LNCaP clone FGC (cell line): ENCODE measurements around the gene NIM1K.

Source experiments
- DNase-seq: peaks from one replicate; pipeline ENCODE4 v3.0.0-alpha.2; 2011; ENCODE audit warnings: low read depth
- H3K4me3 ChIP-seq: 2 replicates; pipeline ENCODE4 v1.5.1; 2011; ENCODE audit warnings: mild to moderate bottlenecking, low read depth, low read length, control low read depth
- CTCF ChIP-seq: IDR thresholded peaks from 2 replicates; pipeline ENCODE4 v1.5.1; 2012; ENCODE audit warnings: mild to moderate bottlenecking; ENCODE audit not compliant: control insufficient read depth, insufficient read depth; ENCODE audit errors: extremely low read depth

The NIM1K gene

GRCh38 chr5:43202380-43202779, 10.4 kb downstream of the NIM1K start:
- DNase-seq = no peak
- TF ChIP-seq CTCF = no peak

GRCh38 chr5:43203373-43203772, 11.3 kb downstream of the NIM1K start:
- TF ChIP-seq CTCF = peak; percentile 33; the same call in 1 of the 2 replicates
- H3K4me3 ChIP-seq = no peak overlapping the region
- peak; percentile 41 for DNase-seq

More at GRCh38 chr5:43202380-43202779, 10.4 kb downstream of the NIM1K start:
- no peak overlapping the region for H3K4me3 ChIP-seq

- no peak for DNase-seq
- TF ChIP-seq CTCF = no peak
- H3K4me3 ChIP-seq = no peak overlapping the region
Measured at GRCh38 chr5:43204958-43205357, 12.9 kb downstream of the NIM1K start.

- no peak for TF ChIP-seq CTCF
- no peak overlapping the region for H3K4me3 ChIP-seq
- no peak for DNase-seq
Measured at GRCh38 chr5:43207601-43208000, 15.6 kb downstream of the NIM1K start.

- peak; percentile 67 for DNase-seq
- peak overlapping the region; percentile 35 for H3K4me3 ChIP-seq
- no peak for TF ChIP-seq CTCF
Measured at GRCh38 chr5:43208658-43209057, 16.6 kb downstream of the NIM1K start.

- TF ChIP-seq CTCF = no peak
- peak overlapping the region; percentile 35 for H3K4me3 ChIP-seq
- no peak for DNase-seq
Measured at GRCh38 chr5:43209060-43209459, 17.0 kb downstream of the NIM1K start.

GRCh38 chr5:43209833-43210232, 17.8 kb downstream of the NIM1K start:
- no peak overlapping the region for H3K4me3 ChIP-seq
- no peak for DNase-seq

More at GRCh38 chr5:43209833-43210232, 17.8 kb downstream of the NIM1K start:
- no peak for TF ChIP-seq CTCF
